Measurements from ENCODE around the gene FOXP1.

Gene FOXP1

GRCh38 chr3:71316066-71316777 is 267.3 kb downstream of the FOXP1 start:
- Histone ChIP-seq H3K27me3 (ENCODE audit: control insufficient read depth, insufficient read depth, low read length) (no peaks in the 10 kb centered on the region), H2AFZ (no peak overlapping the region), H3K36me3 (ENCODE audit: control insufficient read depth, insufficient read depth, low read length) (no peaks in the 10 kb centered on the region), H3K4me3 (ENCODE audit: low read depth, low read length) (no peak overlapping the region), H3K4me1 (peaks cover 2% of the 10 kb centered on the region), H3K9me3 (ENCODE audit: control insufficient read depth, low read length) (no peaks in the 10 kb centered on the region), H3K9ac (no peak overlapping the region), H3K27ac (no peak overlapping the region), H3K79me2 (peaks cover 2% of the 10 kb centered on the region), H3K4me2 (ENCODE audit: low read length) (no peak overlapping the region)
- no peak for TF ChIP-seq CTCF (IDR thresholded peaks at IDR 0.05)

- no peak overlapping the region for H3K4me2 ChIP-seq (ENCODE audit: low read length)
- TF ChIP-seq CTCF (IDR thresholded peaks at IDR 0.05): no peak
- H3K27ac ChIP-seq: no peak overlapping the region
- H3K27me3 ChIP-seq (ENCODE audit: control insufficient read depth, insufficient read depth, low read length): no peaks in the 10 kb centered on the region
- no peak overlapping the region for H3K4me3 ChIP-seq (ENCODE audit: low read depth, low read length)
- no peaks in the 10 kb centered on the region for H3K36me3 ChIP-seq (ENCODE audit: control insufficient read depth, insufficient read depth, low read length)
- no peaks in the 10 kb centered on the region for H3K9me3 ChIP-seq (ENCODE audit: control insufficient read depth, low read length)
- peaks cover 2% of the 10 kb centered on the region for H3K4me1 ChIP-seq
- no peak overlapping the region for H2AFZ ChIP-seq
- H3K79me2 ChIP-seq: peaks cover 2% of the 10 kb centered on the region
- H3K9ac ChIP-seq: no peak overlapping the region
Observed at GRCh38 chr3:71315431-71315830, 268.1 kb downstream of the FOXP1 start.

GRCh38 chr3:71313844-71314243 is 269.7 kb downstream of the FOXP1 start:
- no peaks in the 10 kb centered on the region for H3K36me3 ChIP-seq (ENCODE audit: control insufficient read depth, insufficient read depth, low read length)
- TF ChIP-seq CTCF (IDR thresholded peaks at IDR 0.05): no peak
- H3K79me2 ChIP-seq: no peaks in the 10 kb centered on the region
- peaks cover 2% of the 10 kb centered on the region for H3K4me1 ChIP-seq
- H3K27ac ChIP-seq: no peak overlapping the region
- H3K4me3 ChIP-seq (ENCODE audit: low read depth, low read length): no peak overlapping the region
- H3K4me2 ChIP-seq (ENCODE audit: low read length): no peak overlapping the region
- H3K9ac ChIP-seq: no peak overlapping the region
- no peak overlapping the region for H2AFZ ChIP-seq
- H3K27me3 ChIP-seq (ENCODE audit: control insufficient read depth, insufficient read depth, low read length): no peaks in the 10 kb centered on the region
- no peaks in the 10 kb centered on the region for H3K9me3 ChIP-seq (ENCODE audit: control insufficient read depth, low read length)

GRCh38 chr3:71312461-71312860 is 271.1 kb downstream of the FOXP1 start:
- H3K9ac ChIP-seq: no peak overlapping the region
- no peak overlapping the region for H2AFZ ChIP-seq
- H3K9me3 ChIP-seq (ENCODE audit: control insufficient read depth, low read length): no peaks in the 10 kb centered on the region
- TF ChIP-seq CTCF (IDR thresholded peaks at IDR 0.05): no peak
- no peaks in the 10 kb centered on the region for H3K27me3 ChIP-seq (ENCODE audit: control insufficient read depth, insufficient read depth, low read length)
- H3K79me2 ChIP-seq: no peaks in the 10 kb centered on the region
- H3K27ac ChIP-seq: no peak overlapping the region
- H3K4me3 ChIP-seq (ENCODE audit: low read depth, low read length): no peak overlapping the region
- no peaks in the 10 kb centered on the region for H3K36me3 ChIP-seq (ENCODE audit: control insufficient read depth, insufficient read depth, low read length)
- no peak overlapping the region for H3K4me2 ChIP-seq (ENCODE audit: low read length)
- peaks cover 2% of the 10 kb centered on the region for H3K4me1 ChIP-seq

- H3K4me3 ChIP-seq (ENCODE audit: low read depth, low read length): no peak overlapping the region
- H3K27ac ChIP-seq: no peak overlapping the region
- no peaks in the 10 kb centered on the region for H3K27me3 ChIP-seq (ENCODE audit: control insufficient read depth, insufficient read depth, low read length)
- no peaks in the 10 kb centered on the region for H3K9me3 ChIP-seq (ENCODE audit: control insufficient read depth, low read length)
- H3K9ac ChIP-seq: no peak overlapping the region
- H3K36me3 ChIP-seq (ENCODE audit: control insufficient read depth, insufficient read depth, low read length): no peaks in the 10 kb centered on the region
- no peak for TF ChIP-seq CTCF (IDR thresholded peaks at IDR 0.05)
- peaks cover 2% of the 10 kb centered on the region for H3K4me1 ChIP-seq
- H3K4me2 ChIP-seq (ENCODE audit: low read length): no peak overlapping the region
- no peaks in the 10 kb centered on the region for H3K79me2 ChIP-seq
- no peak overlapping the region for H2AFZ ChIP-seq
Observed at GRCh38 chr3:71311661-71312046, 271.9 kb downstream of the FOXP1 start.

Measured in parathyroid adenoma (tissue), 2 donors.